Keratinocyte (primary cell): ENCODE data around the gene TNFSF9. TPM values are rescaled to one million over a fixed set of nuclear protein-coding genes. Genes with fewer than 3 reads are reported as not detected.

Source experiments
- DNase-seq: peaks from one replicate; pipeline ENCODE4 v3.0.0-alpha.2; 2011; ENCODE audit warnings: low read depth, missing footprints, low spot score
- FAIRE-seq: peaks from 2 replicates; lab custom pipeline; 2011; peaks lifted over from hg19 to GRCh38; lab: Jason Lieb, UNC
- H2AFZ ChIP-seq: 2 replicates; pipeline ENCODE4 v1.6.0; 2012; ENCODE audit warnings: low read length, control low read depth, inconsistent platforms; ENCODE audit not compliant: control insufficient read depth
- H3K27ac ChIP-seq: 2 replicates; pipeline ENCODE4 v1.5.1; 2011; ENCODE audit warnings: low read length; ENCODE audit not compliant: control insufficient read depth, insufficient read depth
- H3K27me3 ChIP-seq: 3 replicates; pipeline ENCODE4 v1.6.0; 2011; ENCODE audit warnings: low read length; ENCODE audit not compliant: control insufficient read depth, insufficient read depth; ENCODE audit errors: extremely low read depth
- H3K36me3 ChIP-seq, 2 experiments: 2 replicates in 1 of 2; 3 replicates in 1 of 2; pipeline ENCODE4 v1.5.1; 2011; ENCODE audit warnings: low read length in 2 of 2, mild to moderate bottlenecking in 1 of 2; ENCODE audit not compliant: control insufficient read depth in 2 of 2, insufficient read depth in 2 of 2; ENCODE audit errors: extremely low read depth in 1 of 2
- H3K4me1 ChIP-seq: 3 replicates; pipeline ENCODE4 v1.5.1; 2011; ENCODE audit warnings: low read length; ENCODE audit not compliant: control insufficient read depth, insufficient read depth; ENCODE audit errors: extremely low read depth
- H3K4me2 ChIP-seq: 3 replicates; pipeline ENCODE4 v1.6.0; 2011; ENCODE audit warnings: low read depth, low read length; ENCODE audit not compliant: control insufficient read depth, insufficient read depth; ENCODE audit errors: extremely low read depth
- H3K4me3 ChIP-seq, 3 experiments: fragments of 200-600 bp in 1 of 3; sonication (generic) in 1 of 3; 2 replicates in 2 of 3; 3 replicates in 1 of 3; pipeline ENCODE4 v1.5.1; 2011 to 2016; ENCODE audit warnings: low read length in 3 of 3, mild to moderate bottlenecking in 3 of 3, control low read depth in 2 of 3, inconsistent platforms in 1 of 3, low read depth in 1 of 3, mixed read lengths in 1 of 3, mixed run types in 1 of 3, moderate library complexity in 1 of 3; ENCODE audit not compliant: control insufficient read depth in 2 of 3, insufficient read depth in 2 of 3; ENCODE audit errors: extremely low read depth in 1 of 3
- H3K79me2 ChIP-seq: 2 replicates; pipeline ENCODE4 v1.6.0; 2012; ENCODE audit warnings: low read length; ENCODE audit not compliant: control insufficient read depth, insufficient read depth
- H3K9ac ChIP-seq: 3 replicates; pipeline ENCODE4 v1.6.0; 2011; ENCODE audit warnings: low read length; ENCODE audit not compliant: control insufficient read depth, insufficient read depth; ENCODE audit errors: extremely low read depth
- H3K9me1 ChIP-seq: 3 replicates; pipeline ENCODE4 v1.6.0; 2011; ENCODE audit warnings: low read length; ENCODE audit not compliant: control insufficient read depth, insufficient read depth; ENCODE audit errors: extremely low read depth
- H3K9me3 ChIP-seq: 2 replicates; pipeline ENCODE4 v1.5.1; 2012; ENCODE audit warnings: low read depth, low read length; ENCODE audit not compliant: control insufficient read depth
- H4K20me1 ChIP-seq: 3 replicates; pipeline ENCODE4 v1.6.0; 2011; ENCODE audit warnings: low read length; ENCODE audit not compliant: control insufficient read depth, insufficient read depth; ENCODE audit errors: extremely low read depth
- EZH2 ChIP-seq: IDR thresholded peaks from one replicate; pipeline ENCODE4 v1.6.1; 2012; ENCODE audit warnings: inconsistent platforms, mild to moderate bottlenecking, low read length, moderate library complexity
- dilution Hi-C: fragments of 300-500 bp; cut with MboI; formaldehyde crosslinking; loops from one replicate; pipeline ENCODE4 v1.7.0; 2020; ENCODE audit warnings: low sequenced_read_pairs; ENCODE audit not compliant: extremely low pct_ligation_motif_present
- polyA plus RNA-seq, 5 experiments: library from polyadenylated mRNA; depleted of rRNA in 3 of 5; stranded (reverse) in 3 of 5; stranded (forward) in 1 of 5; unstranded in 1 of 5; fragments of >200 nt; gene quantifications; 1 replicate in 1 of 5; 2 replicates in 3 of 5; 3 replicates in 1 of 5; pipeline versions ENCODE4 v1.2.1 to v1.2.3, GENCODE V29; 2011 to 2012; ENCODE audit warnings: missing spikeins in 2 of 5, low read depth in 1 of 5, low replicate concordance in 1 of 5
- TF ChIP-seq, protein P1 (sequence below), 3 experiments: IDR thresholded peaks in 1 of 3; conservative IDR thresholded peaks in 1 of 3; optimal IDR thresholded peaks in 1 of 3; 2 replicates in 2 of 3; 3 replicates in 1 of 3; pipeline versions ENCODE3 to v1.5.1; 2011; ENCODE audit warnings: low read length in 3 of 3, mild to moderate bottlenecking in 3 of 3, moderate library complexity in 2 of 3, control low read depth in 1 of 3, inconsistent platforms in 1 of 3; ENCODE audit not compliant: insufficient read depth in 2 of 3; ENCODE audit errors: extremely low read depth in 1 of 3

TNFSF9 gene
- polyA plus RNA-seq, 1 donor (not counting 4 experiments of a cell fraction or from before 2014, with no cell fraction given): 12.3 TPM

DNA sequence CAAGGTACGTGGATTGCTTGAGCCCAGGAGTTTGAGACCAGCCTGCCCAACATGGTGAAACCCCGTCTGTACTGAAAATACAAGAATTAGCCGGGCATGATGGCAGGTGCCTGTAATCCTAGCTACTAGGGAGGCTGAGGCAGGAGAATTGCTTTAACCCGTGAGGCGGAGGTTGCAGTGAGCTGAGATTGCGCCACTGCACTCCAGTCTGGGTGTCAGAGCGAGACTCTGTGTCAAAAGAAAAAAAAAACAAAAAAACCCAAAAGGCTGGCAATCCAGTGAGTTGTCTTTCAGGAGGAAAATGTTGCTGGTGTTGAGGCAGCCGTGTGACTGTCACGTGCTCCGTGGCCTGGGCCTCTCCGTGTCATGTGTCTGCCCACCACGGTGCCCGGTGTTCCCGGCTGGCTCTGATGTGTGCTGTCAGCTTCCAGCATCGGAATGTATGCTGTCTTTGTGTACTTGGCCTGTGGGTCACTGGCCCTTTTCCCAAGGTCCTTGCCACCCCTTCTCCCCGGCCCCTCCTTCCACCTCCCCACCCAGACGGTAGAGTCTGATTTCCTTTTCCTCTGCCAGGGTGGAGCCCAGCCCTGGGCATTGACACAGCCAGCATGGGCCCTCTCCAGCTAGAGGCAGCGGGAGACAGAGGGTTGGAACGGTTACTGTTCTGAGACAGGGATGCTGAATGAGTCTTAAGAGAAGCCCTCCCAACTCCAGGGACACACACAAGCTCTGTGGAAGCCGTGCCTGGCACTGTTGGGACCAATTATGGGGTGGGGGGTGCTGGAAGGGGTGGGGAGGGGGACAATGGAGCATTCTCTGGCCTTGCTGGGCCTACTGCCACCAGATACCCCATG lies 21.5 kb upstream of the TNFSF9 start:
- dilution Hi-C loops: no loop called here
- H3K4me3 ChIP-seq: no peak overlapping the region
- DNase-seq: no peak
- H3K27me3 ChIP-seq: no peaks in the 10 kb centered on the region
- H3K9me3 ChIP-seq: no peaks in the 10 kb centered on the region
- TF ChIP-seq, protein P1, sequence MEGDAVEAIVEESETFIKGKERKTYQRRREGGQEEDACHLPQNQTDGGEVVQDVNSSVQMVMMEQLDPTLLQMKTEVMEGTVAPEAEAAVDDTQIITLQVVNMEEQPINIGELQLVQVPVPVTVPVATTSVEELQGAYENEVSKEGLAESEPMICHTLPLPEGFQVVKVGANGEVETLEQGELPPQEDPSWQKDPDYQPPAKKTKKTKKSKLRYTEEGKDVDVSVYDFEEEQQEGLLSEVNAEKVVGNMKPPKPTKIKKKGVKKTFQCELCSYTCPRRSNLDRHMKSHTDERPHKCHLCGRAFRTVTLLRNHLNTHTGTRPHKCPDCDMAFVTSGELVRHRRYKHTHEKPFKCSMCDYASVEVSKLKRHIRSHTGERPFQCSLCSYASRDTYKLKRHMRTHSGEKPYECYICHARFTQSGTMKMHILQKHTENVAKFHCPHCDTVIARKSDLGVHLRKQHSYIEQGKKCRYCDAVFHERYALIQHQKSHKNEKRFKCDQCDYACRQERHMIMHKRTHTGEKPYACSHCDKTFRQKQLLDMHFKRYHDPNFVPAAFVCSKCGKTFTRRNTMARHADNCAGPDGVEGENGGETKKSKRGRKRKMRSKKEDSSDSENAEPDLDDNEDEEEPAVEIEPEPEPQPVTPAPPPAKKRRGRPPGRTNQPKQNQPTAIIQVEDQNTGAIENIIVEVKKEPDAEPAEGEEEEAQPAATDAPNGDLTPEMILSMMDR (optimal IDR thresholded peaks at IDR 0.05 in 1 of 3, IDR thresholded peaks at IDR 0.05 in 1 of 3, conservative IDR thresholded peaks at IDR 0.05 in 1 of 3; ENCODE audit: extremely low read depth in 1 of 3, insufficient read depth in 2 of 3, low read length in 3 of 3): no peak
- H3K9ac ChIP-seq: no peak overlapping the region
- no peaks in the 10 kb centered on the region for H4K20me1 ChIP-seq
- no peak for FAIRE-seq
- H3K9me1 ChIP-seq: no peaks in the 10 kb centered on the region
- no peaks in the 10 kb centered on the region for H3K79me2 ChIP-seq
- H3K36me3 ChIP-seq: no peaks in the 10 kb centered on the region
- no peak overlapping the region for H2AFZ ChIP-seq
- no peaks in the 10 kb centered on the region for H3K4me1 ChIP-seq
- H3K4me2 ChIP-seq: no peak overlapping the region
- H3K27ac ChIP-seq: no peak overlapping the region

GRCh38 chr19:6510618-6511017 lies 20.2 kb upstream of the TNFSF9 start:
- H2AFZ ChIP-seq: no peak overlapping the region
- H3K36me3 ChIP-seq: no peaks in the 10 kb centered on the region
- H4K20me1 ChIP-seq: no peaks in the 10 kb centered on the region
- TF ChIP-seq, protein P1 (optimal IDR thresholded peaks at IDR 0.05 in 1 of 3, IDR thresholded peaks at IDR 0.05 in 1 of 3, conservative IDR thresholded peaks at IDR 0.05 in 1 of 3; ENCODE audit: extremely low read depth in 1 of 3, insufficient read depth in 2 of 3, low read length in 3 of 3): no peak
- TF ChIP-seq EZH2: no peak
- H3K9ac ChIP-seq: no peak overlapping the region
- no peaks in the 10 kb centered on the region for H3K79me2 ChIP-seq
- DNase-seq: no peak
- no peaks in the 10 kb centered on the region for H3K4me1 ChIP-seq
- no peak overlapping the region for H3K27ac ChIP-seq
- no peaks in the 10 kb centered on the region for H3K9me1 ChIP-seq
- no peaks in the 10 kb centered on the region for H3K9me3 ChIP-seq
- H3K27me3 ChIP-seq: no peaks in the 10 kb centered on the region
- H3K4me2 ChIP-seq: no peak overlapping the region
- no peak overlapping the region for H3K4me3 ChIP-seq
- dilution Hi-C loops: no loop called here
- no peak for FAIRE-seq
